RPMI7951 (cell line): ENCODE results near the gene ANTKMT. TPM values are rescaled to one million over a fixed set of nuclear protein-coding genes. Genes with fewer than 3 reads are reported as not detected.

Source experiments
- DNase-seq: peaks from one replicate; pipeline ENCODE4 v3.0.0-alpha.2; 2012; ENCODE audit warnings: low read depth
- total RNA-seq: library from RNA; depleted of rRNA; stranded (reverse); fragments of >200 nt; shearing (Covaris generic); gene quantifications from 2 replicates; pipeline ENCODE4 v1.2.3, GENCODE V29; 2014; rRNA removed

The ANTKMT gene
- 18.0 and 26.3 TPM in 2 replicates for total RNA-seq

- DNase-seq = peak; percentile 67
Observed at GRCh38 chr16:720990-721764, at the start of gene ANTKMT. Gene ANTKMT (plus strand): TSS chr16:721146. CDS start chr16:721275, 129 bp downstream.

GRCh38 chr16:671353-672131 is 49.4 kb upstream of the ANTKMT start:
- DNase-seq = no peak

GRCh38 chr16:672371-672770 is 48.6 kb upstream of the ANTKMT start:
- no peak for DNase-seq

- no peak for DNase-seq
Observed at GRCh38 chr16:672851-673250, 48.1 kb upstream of the ANTKMT start.

- no peak for DNase-seq
Observed at GRCh38 chr16:673399-673991, 47.5 kb upstream of the ANTKMT start.

- no peak for DNase-seq
Observed at GRCh38 chr16:674214-674881, 46.6 kb upstream of the ANTKMT start.

- DNase-seq = peak; percentile 16
Observed at GRCh38 chr16:674968-675883, 45.7 kb upstream of the ANTKMT start, which contains the start of gene RHBDL1. Gene RHBDL1 (plus strand): TSS chr16:675671. CDS start chr16:675791, 120 bp downstream.

- DNase-seq = no peak
Observed at GRCh38 chr16:675884-676564, 44.9 kb upstream of the ANTKMT start.

GRCh38 chr16:676565-676902 is 44.4 kb upstream of the ANTKMT start:
- no peak for DNase-seq

- no peak for DNase-seq
Observed at GRCh38 chr16:676913-677312, 44.0 kb upstream of the ANTKMT start.

GRCh38 chr16:677316-678190 is 43.4 kb upstream of the ANTKMT start:
- DNase-seq = no peak

- DNase-seq = no peak
Observed at GRCh38 chr16:678209-678857, 42.6 kb upstream of the ANTKMT start.

GRCh38 chr16:678858-679813 is 41.8 kb upstream of the ANTKMT start:
- DNase-seq = peak; percentile 63

GRCh38 chr16:679814-680624 is 40.9 kb upstream of the ANTKMT start, which contains the start of gene STUB1:
Gene STUB1 (plus strand): TSS chr16:680410. CDS start chr16:680526, 116 bp downstream.
- DNase-seq = peak; percentile 81

- DNase-seq = no peak
Observed at GRCh38 chr16:680625-680945, 40.4 kb upstream of the ANTKMT start.

- peak; percentile 54 for DNase-seq
Observed at GRCh38 chr16:680967-681745, 39.8 kb upstream of the ANTKMT start.
